Erythroblast (primary cell): ENCODE results near the gene ZNF547.
A peak's percentile ranks its signal among the peaks of the same experiment; 100 is the strongest.
"Not testable (repeated sequence)": the region's sequence is repeated elsewhere in the genome, so short reads cannot be mapped to it uniquely, and the experiment has no call there.

Experiments used
- DNase-seq, 2 experiments: peaks; one replicate each; lab custom pipeline; 2025; lab: John Stamatoyannopoulos, UW
- GATA1 ChIP-seq: IDR thresholded peaks from 2 replicates; pipeline ENCODE4 v1.6.1; 2011; ENCODE audit warnings: low read depth, mild to moderate bottlenecking, control low read depth, low read length, moderate library complexity
- POLR2A ChIP-seq: IDR thresholded peaks from 2 replicates; pipeline ENCODE4 v1.6.1; 2011; ENCODE audit warnings: mild to moderate bottlenecking, low read length

ZNF547 gene

DNA sequence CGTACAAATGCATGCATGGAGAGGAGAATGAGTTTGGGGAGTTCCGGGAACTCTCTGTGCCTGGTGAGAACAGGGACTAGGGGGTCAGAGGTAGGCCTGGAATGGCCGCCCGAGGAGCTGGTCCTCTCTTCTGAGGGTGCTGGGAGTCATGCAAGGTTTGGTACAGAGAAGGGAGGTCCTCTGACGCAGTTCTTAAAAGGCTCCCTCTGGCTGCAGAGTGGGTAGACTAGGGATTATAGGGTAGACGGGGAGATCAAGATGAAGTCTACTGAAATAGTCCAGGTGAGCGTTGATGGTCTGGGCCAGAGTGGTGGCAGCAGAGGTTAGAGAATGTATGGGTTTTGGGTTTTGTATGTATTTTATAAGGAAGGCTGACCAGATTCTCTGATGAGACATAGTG lies 11.5 kb upstream of the ZNF547 start:
- DNase-seq = peak; percentile 63 to 68
- no peak for TF ChIP-seq GATA1
- no peak for TF ChIP-seq POLR2A

DNA sequence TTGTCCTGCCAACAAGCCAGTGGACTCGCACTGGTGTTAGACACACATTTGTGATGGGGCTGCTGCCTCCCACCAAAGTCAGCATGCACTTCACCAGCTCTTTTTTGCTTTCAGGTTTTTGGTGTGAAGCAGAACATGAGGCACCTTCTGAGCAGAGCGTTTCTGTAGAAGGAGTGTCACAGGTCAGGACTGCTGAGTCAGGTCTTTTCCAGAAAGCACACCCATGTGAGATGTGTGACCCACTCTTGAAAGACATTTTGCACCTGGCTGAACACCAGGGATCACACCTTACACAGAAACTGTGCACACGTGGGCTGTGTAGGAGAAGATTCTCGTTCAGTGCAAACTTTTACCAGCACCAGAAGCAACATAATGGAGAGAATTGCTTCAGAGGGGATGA lies 7.4 kb upstream of the ZNF547 start:
- TF ChIP-seq POLR2A (no peak), GATA1 (no peak)
- DNase-seq = no peak

DNA sequence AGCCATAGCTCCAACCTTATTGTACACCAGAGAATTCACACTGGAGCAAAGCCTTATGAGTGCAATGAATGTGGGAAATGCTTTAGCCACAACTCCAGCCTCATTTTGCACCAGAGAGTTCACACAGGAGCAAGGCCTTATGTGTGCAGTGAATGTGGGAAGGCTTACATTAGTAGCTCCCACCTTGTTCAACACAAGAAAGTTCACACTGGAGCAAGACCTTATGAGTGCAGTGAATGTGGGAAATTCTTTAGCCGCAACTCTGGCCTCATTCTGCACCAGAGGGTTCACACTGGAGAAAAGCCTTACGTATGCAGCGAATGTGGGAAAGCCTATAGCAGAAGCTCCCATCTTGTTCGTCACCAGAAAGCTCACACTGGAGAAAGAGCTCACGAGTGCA lies 5.9 kb upstream of the ZNF547 start:
- DNase-seq = no peak
- TF ChIP-seq GATA1 (no peak), POLR2A (no peak)

GRCh38 chr19:57359300-57359699 lies 4.1 kb upstream of the ZNF547 start:
- TF ChIP-seq GATA1 (no peak), POLR2A (no peak)
- no peak for DNase-seq

DNA sequence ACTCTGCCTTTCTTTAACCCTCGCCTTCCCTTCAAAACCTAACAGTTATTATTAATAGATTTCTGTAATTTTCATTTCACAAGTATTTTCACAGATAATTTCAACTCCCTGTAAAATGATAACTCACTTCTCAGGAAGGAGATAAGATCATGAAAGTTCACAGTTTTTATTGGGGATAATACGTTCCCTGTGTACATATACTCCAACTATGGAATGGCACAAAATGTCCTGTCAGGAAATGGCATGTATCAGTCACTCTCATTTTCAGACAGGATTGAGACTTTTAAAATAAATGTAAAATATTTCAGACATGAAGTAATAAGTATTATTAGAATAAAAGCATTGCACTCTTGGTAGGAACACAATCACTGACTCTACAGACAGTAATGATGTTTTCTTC lies 932 bp upstream of the ZNF547 start:
- TF ChIP-seq POLR2A (no peak), GATA1 (no peak)

GRCh38 chr19:57363688-57364181 lies 384 bp downstream of the ZNF547 start:
- no peak for TF ChIP-seq GATA1
- no peak for TF ChIP-seq POLR2A

More for the DNA sequence above, 932 bp upstream of the ZNF547 start:
- no peak for DNase-seq

GRCh38 chr19:57366776-57367175 lies 3.4 kb downstream of the ZNF547 start:
- TF ChIP-seq POLR2A (no peak), GATA1 (no peak)

More at GRCh38 chr19:57363688-57364181, 384 bp downstream of the ZNF547 start:
- no peak for DNase-seq

GRCh38 chr19:57374179-57374578 lies 10.8 kb downstream of the ZNF547 start:
- no peak for DNase-seq
- TF ChIP-seq GATA1 (no peak), POLR2A (no peak)

More at GRCh38 chr19:57366776-57367175, 3.4 kb downstream of the ZNF547 start:
- no peak for DNase-seq

- DNase-seq = not testable (repeated sequence)
These were observed 11.3 kb downstream of the ZNF547 start for GRCh38 chr19:57374647-57375046.

DNA sequence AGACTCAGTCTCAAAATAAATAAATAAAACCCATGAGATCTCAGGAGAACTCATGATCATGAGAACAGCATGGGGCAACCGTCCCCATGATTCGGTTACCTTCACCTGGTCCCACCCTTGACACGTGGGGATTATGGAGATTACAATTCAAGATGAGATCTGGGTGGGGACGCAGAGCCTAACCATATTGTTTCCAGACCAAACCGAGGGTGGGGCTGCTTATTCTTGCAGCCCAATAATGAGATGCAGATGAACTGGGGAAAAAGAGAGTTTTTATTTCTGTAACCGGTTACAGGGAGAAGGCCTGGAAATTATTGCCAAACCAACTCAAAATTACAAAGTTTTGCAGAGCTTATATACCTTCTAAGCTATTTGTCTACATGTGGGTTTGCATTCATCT lies 12.8 kb downstream of the ZNF547 start:
- no peak for TF ChIP-seq GATA1
- no peak for TF ChIP-seq POLR2A
- DNase-seq = no peak

- TF ChIP-seq GATA1 (no peak), POLR2A (no peak)
- DNase-seq = peak in 1 of 2 experiments; percentile 14
These were observed 14.3 kb downstream of the ZNF547 start for GRCh38 chr19:57377498-57378146.

DNA sequence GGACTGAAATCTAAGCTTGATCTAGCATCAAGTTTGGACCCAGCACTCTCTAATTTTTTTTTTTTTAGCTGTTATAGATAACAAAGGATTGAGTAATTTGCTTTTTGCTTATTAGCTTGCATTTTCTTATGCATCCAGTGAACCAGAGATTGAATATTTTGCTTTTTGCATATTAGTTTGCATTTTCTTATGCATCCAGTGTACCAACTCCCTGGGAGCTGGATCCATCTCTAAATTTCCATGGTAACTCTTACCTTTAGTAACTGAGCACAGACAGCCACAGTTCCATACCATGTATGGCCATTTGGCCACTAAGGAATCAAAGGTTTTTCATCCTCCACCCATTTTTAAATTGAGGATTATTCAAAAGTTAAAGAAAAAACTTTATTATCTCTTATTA lies 17.6 kb downstream of the ZNF547 start:
- TF ChIP-seq GATA1 = no peak
- TF ChIP-seq POLR2A = no peak

GRCh38 chr19:57382806-57383488 lies 19.6 kb downstream of the ZNF547 start:
- DNase-seq = no peak
- TF ChIP-seq GATA1 = no peak
- TF ChIP-seq POLR2A = no peak

More for the DNA sequence above, 17.6 kb downstream of the ZNF547 start:
- no peak for DNase-seq

DNA sequence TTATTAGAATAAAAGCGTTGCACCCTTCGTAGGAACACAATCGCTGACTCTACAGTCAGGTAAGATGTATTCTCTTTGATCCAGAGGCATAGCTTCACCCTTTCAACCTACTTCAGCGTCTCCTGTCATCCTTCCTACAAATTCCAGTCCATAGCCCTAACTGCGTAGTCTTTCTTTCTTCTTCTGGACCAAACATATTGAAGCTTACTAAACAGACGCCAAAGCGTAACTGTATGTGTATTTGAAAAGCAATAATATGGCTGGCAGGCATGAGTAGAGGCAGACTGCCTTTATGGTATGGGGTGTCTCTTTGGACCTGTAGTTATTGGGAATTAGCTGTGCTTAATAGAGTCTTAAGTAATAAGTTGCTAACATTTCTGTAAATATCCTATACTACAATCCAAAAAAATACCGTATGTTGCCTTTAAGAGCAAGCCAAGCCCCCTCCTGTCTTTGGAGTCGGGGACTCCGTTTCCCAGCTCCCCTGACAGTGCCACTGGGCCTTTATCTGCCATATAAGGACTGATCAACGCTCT lies 25.9 kb downstream of the ZNF547 start:
- no peak for DNase-seq

More for the DNA sequence above, 25.9 kb downstream of the ZNF547 start:
- TF ChIP-seq GATA1 (no peak), POLR2A (no peak)
